Pancreas (tissue), 10 donors: ENCODE results near the gene GSTO2. TPM values are rescaled to one million over a fixed set of nuclear protein-coding genes. Genes with fewer than 3 reads are reported as not detected.

ENCODE experiments used
- ATAC-seq, 4 donors: fragments of 200-7000 bp; cut with Tn5 transposase; one replicate each; pipeline versions ENCODE4 v1.8.0 to v1.9.1; 2020; ENCODE audit warnings: mild to moderate bottlenecking in 4 of 4, moderate library complexity in 4 of 4
- DNase-seq, 6 donors: peaks; one replicate each; pipeline ENCODE4 v3.0.0-alpha.2; 2020
- FAIRE-seq: peaks from 2 replicates; lab custom pipeline; 2012; peaks lifted over from hg19 to GRCh38; lab: Jason Lieb, UNC
- H3K27ac ChIP-seq, 4 donors: fragments of 200-600 bp; sonication (generic); 1 replicate in 3 of 4; 2 replicates in 1 of 4; pipeline versions ENCODE4 v1.5.0 to v1.8.0; 2020
- H3K27me3 ChIP-seq, 4 donors: fragments of 200-600 bp; one replicate each; pipeline ENCODE4 v1.8.0; 2021
- H3K36me3 ChIP-seq, 3 donors: fragments of 200-600 bp; sonication (generic) in 1 of 3; one replicate each; pipeline versions ENCODE4 v1.5.0 to v1.8.0; 2020 to 2021
- H3K4me1 ChIP-seq, 3 donors: fragments of 200-600 bp; one replicate each; pipeline ENCODE4 v1.8.0; 2021
- H3K4me3 ChIP-seq, 4 donors: fragments of 200-600 bp; sonication (generic) in 2 of 4; one replicate each; pipeline versions ENCODE4 v1.5.0 to v1.8.0; 2020 to 2021
- H3K9me3 ChIP-seq, 4 donors: fragments of 200-600 bp; one replicate each; pipeline ENCODE4 v1.8.0; 2021
- WGBS, 2 donors: extraction: QIAGEN DNeasy Blood & Tissue Kit; methylation state at CpG; one replicate each; pipeline ENCODE4 v1.1.7; 2013; 5-methylcytosine and 5-hydroxymethylcytosine counted together
- intact Hi-C, 3 donors: fragments of 100-400 bp; cut with DNase I; formaldehyde crosslinking; loops; one replicate each; pipeline versions ENCODE4 v1.11.1 to v1.14.2; 2022
- polyA plus RNA-seq, 2 donors: library from polyadenylated mRNA; stranded (reverse); fragments of 200-250 nt; gene quantifications; one replicate each; pipeline ENCODE4 v1.2.3, GENCODE V29; 2013
- total RNA-seq, 6 donors: library from RNA; stranded (reverse); fragmentation: NEBNext Ultra II Directional in 4 of 6; extraction: Animal tissue kit (Norgen Biotek cat#: 25700) in 4 of 6; gene quantifications; one replicate each; pipeline versions ENCODE4 v1.2.1 to v1.2.4, GENCODE V29; 2021 to 2023
- TF ChIP-seq, protein P1 (sequence below), 4 donors: fragments of 200-600 bp; sonication (generic) in 3 of 4; IDR thresholded peaks; one replicate each; pipeline versions ENCODE4 v1.5.0 to v1.8.0; 2021; ENCODE audit warnings: antibody characterized with exemption in 4 of 4
- donor health status: healthy with polysubstance abuse.
- donor health status: DM: no; HTN: no; CAD: no; lungs with moderate emphysema.
- donor health status: DM: no; HTN: no; CAD: no.
- donor health status: control.
- donor health status: control.
- donor health status: Bipolar disorder and iron deficiency.
- donor health status: DM: yes; HTN: yes; CAD: no.
- donor health status: DM: no; HTN: no; CAD: no.
- donor health status: DM: no; HTN: no; CAD: no.
- donor health status: DM: yes; HTN: yes; CAD: no.

GSTO2 gene
- total and polyA plus RNA-seq, 8 donors = 13.8 to 28.1 (median 18.2) TPM

DNA sequence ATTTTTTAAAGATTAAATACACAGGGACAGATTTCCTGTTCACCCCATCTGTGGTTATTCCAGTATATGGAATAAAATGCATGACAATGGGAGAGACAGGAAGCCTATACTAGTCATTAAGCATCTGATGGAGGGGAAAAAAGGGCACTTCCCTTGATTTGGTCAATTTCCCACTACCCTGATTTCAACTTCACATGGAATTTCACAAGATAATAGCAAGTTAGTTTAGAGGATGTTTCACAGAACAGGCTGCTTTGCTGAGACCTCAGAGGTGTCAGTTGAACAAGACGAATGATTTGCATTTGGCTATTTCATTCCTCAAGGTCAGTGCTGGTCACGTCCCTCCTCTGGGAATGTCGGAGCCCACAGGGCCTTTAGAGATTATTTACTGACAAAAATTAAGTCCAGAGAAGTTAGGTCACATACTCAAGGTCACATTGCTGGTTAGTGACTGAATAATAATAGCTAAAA, 74.0 kb downstream of the GSTO2 start:
- no peaks in the 10 kb centered on the region for H3K36me3 ChIP-seq
- H3K4me1 ChIP-seq = peaks cover 7 to 15% (median 8%) of the 10 kb centered on the region in 3 donors
- WGBS, 2 donors = 7 to 12% methylated on average over 3 of the region's 3 CpGs
- DNase-seq = no peak
- H3K4me3 ChIP-seq = no peak overlapping the region
- no peak for ATAC-seq
- intact Hi-C loops = no loop called here
- no peaks in the 10 kb centered on the region for H3K9me3 ChIP-seq
- H3K27ac ChIP-seq = peak overlapping the region in 1 of 4 donors; percentile 9
- TF ChIP-seq, protein P1, sequence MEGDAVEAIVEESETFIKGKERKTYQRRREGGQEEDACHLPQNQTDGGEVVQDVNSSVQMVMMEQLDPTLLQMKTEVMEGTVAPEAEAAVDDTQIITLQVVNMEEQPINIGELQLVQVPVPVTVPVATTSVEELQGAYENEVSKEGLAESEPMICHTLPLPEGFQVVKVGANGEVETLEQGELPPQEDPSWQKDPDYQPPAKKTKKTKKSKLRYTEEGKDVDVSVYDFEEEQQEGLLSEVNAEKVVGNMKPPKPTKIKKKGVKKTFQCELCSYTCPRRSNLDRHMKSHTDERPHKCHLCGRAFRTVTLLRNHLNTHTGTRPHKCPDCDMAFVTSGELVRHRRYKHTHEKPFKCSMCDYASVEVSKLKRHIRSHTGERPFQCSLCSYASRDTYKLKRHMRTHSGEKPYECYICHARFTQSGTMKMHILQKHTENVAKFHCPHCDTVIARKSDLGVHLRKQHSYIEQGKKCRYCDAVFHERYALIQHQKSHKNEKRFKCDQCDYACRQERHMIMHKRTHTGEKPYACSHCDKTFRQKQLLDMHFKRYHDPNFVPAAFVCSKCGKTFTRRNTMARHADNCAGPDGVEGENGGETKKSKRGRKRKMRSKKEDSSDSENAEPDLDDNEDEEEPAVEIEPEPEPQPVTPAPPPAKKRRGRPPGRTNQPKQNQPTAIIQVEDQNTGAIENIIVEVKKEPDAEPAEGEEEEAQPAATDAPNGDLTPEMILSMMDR (IDR thresholded peaks at IDR 0.05) = no peak
- H3K27me3 ChIP-seq = no peaks in the 10 kb centered on the region
- no peak for FAIRE-seq

DNA sequence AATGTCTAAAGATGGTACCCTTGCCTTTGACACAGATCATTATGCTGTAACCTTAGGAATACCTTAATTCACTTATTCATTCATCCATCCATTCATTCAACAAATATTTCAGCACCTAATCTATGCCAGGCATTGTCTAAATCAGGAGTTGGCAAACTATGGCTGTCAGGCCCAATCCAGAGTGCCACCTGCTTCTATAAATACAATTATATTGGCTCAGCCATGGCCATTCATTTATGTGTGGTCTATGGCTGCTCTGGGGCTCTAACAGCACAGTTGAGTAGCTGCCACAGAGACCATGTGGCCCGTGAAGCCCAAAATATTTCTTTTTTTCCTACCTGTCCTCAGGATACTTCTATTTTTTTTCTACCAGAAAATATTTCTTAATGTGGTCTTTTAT, 75.2 kb downstream of the GSTO2 start:
- no peak for FAIRE-seq
- intact Hi-C loops = no loop called here
- TF ChIP-seq, protein P1 (IDR thresholded peaks at IDR 0.05) = no peak
- WGBS, 2 donors = 88 to 94% methylated on average over 1 of the region's 1 CpG
- no peak overlapping the region for H3K27ac ChIP-seq
- ATAC-seq = no peak
- H3K4me3 ChIP-seq = no peak overlapping the region
- H3K4me1 ChIP-seq = peaks cover 7 to 15% (median 8%) of the 10 kb centered on the region in 3 donors
- no peak for DNase-seq
- H3K9me3 ChIP-seq = no peaks in the 10 kb centered on the region
- H3K27me3 ChIP-seq = no peaks in the 10 kb centered on the region
- no peaks in the 10 kb centered on the region for H3K36me3 ChIP-seq

DNA sequence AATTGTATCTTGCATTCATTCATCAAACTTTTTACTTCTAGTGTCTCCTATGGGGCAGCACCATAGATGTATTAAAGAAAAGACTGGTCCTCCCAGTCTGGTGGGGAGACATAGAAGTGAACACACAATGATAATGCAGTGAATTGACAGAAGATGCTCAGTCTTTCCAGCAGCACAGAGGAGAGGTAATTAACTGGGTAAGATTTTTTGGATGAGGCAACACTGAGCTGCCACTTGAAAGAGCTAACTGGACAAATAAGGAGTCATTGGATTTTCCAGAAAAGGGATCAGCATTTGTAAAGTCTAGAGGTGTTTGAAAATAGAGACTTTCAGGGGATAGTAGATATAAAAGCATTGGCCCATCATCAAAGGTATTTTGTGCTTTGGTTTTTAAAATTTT, 76.5 kb downstream of the GSTO2 start:
- H3K36me3 ChIP-seq = no peaks in the 10 kb centered on the region
- FAIRE-seq (no peak), DNase-seq (no peak), ATAC-seq (no peak)
- no peak overlapping the region for H3K4me3 ChIP-seq
- TF ChIP-seq, protein P1 (IDR thresholded peaks at IDR 0.05) = no peak
- H3K4me1 ChIP-seq = peaks cover 3 to 20% (median 6%) of the 10 kb centered on the region in 3 donors
- intact Hi-C loops = loop anchor here in 2 of 3 donors (5.0 kb wide), 2 partner anchors 38 to 63 kb away; no protein-coding TSS in a partner anchor
- H3K27me3 ChIP-seq = no peaks in the 10 kb centered on the region
- no peaks in the 10 kb centered on the region for H3K9me3 ChIP-seq
- no peak overlapping the region for H3K27ac ChIP-seq

DNA sequence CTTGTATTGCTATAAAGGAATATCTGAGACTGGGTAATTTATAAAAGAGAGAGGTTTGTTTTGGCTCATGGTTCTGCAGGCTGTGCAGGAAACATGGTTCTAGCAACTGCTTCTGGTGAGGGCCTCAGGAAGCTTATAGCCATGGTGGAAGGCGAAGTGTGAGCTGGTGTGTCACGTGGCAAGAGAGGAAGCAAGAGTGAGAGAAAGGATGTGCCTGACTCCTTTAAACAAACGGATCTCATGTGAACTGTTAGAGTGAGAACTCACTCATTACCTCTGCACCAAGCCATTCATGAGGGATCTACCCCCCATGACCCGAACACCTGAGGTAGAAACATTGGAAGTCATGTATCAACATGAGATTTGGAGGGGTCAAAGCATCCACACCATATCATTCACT, 77.0 kb downstream of the GSTO2 start:
- WGBS, 2 donors = 75 to 83% methylated on average over 4 of the region's 4 CpGs
- intact Hi-C loops = loop anchor here in 2 of 3 donors (5.0 kb wide), 2 partner anchors 39 to 64 kb away; no protein-coding TSS in a partner anchor

More for the DNA sequence above, 77.0 kb downstream of the GSTO2 start:
- no peaks in the 10 kb centered on the region for H3K27me3 ChIP-seq
- ATAC-seq (no peak), DNase-seq (no peak), FAIRE-seq (no peak)
- no peaks in the 10 kb centered on the region for H3K36me3 ChIP-seq
- H3K27ac ChIP-seq = no peak overlapping the region
- TF ChIP-seq, protein P1 (IDR thresholded peaks at IDR 0.05) = no peak
- no peak overlapping the region for H3K4me3 ChIP-seq
- H3K9me3 ChIP-seq = no peaks in the 10 kb centered on the region
- peaks cover 0 to 15% (median 1%) of the 10 kb centered on the region in 3 donors for H3K4me1 ChIP-seq
